ENCODE results near the gene BBC3.
"Not testable (repeated sequence)": the region's sequence is repeated elsewhere in the genome, so short reads cannot be mapped to it uniquely, and the experiment has no call there.

BBC3 gene

DNA sequence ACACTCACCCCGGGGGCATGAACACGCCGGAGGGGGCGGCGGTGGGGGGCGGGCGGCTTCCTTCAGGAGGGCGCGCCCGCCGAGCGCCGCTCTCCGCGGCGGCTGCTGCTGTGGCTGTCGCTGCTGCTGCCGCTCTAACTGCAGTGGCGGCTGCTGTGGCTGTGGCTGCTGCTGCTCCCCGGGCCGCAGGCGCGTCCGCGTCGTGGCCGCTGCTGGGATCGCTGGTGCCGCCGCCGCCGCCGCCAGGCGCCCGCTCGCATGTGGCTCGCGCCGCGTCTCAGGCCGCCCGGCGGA lies at the start of gene BBC3:
BBC3 (minus strand) TSS at position 279 of the 294 bp plus-strand sequence. CDS start 2,768 bp downstream, outside the sequence.
- no peak for DNase-seq

- no peak for DNase-seq
Observed at GRCh38 chr19:47280183-47280797, 49.3 kb upstream of the BBC3 start.

DNA sequence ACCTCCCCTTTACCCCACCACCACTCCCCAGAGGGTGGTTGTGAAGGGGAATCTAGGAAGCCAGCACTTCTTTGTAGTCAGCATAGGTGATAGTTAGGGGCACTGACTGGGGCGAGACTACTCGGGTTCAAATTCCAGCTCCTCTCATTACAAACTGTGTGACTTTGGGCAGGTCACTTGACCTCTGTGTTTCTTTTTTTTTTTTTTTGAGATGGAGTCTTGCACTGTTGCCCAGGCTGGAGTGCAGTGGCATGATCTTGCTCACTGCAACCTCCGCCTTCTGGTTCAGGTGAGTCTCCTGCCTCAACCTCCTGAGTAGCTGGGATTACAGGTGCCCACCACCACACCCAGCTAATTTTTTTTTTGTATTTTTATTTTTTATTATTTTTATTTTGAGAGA lies 45.5 kb upstream of the BBC3 start:
- not testable (repeated sequence) for DNase-seq

GRCh38 chr19:47275791-47276461 lies 44.9 kb upstream of the BBC3 start:
- DNase-seq, result no peak

- peak; percentile 38 for DNase-seq
Observed at GRCh38 chr19:47274891-47275761, 44.1 kb upstream of the BBC3 start.

- DNase-seq, result peak; percentile 94
Observed at GRCh38 chr19:47274071-47274890, 43.3 kb upstream of the BBC3 start, which contains the start of gene INAFM1. INAFM1 (plus strand) TSS chr19:47274885; CDS start chr19:47274920, 35 bp downstream.

DNA sequence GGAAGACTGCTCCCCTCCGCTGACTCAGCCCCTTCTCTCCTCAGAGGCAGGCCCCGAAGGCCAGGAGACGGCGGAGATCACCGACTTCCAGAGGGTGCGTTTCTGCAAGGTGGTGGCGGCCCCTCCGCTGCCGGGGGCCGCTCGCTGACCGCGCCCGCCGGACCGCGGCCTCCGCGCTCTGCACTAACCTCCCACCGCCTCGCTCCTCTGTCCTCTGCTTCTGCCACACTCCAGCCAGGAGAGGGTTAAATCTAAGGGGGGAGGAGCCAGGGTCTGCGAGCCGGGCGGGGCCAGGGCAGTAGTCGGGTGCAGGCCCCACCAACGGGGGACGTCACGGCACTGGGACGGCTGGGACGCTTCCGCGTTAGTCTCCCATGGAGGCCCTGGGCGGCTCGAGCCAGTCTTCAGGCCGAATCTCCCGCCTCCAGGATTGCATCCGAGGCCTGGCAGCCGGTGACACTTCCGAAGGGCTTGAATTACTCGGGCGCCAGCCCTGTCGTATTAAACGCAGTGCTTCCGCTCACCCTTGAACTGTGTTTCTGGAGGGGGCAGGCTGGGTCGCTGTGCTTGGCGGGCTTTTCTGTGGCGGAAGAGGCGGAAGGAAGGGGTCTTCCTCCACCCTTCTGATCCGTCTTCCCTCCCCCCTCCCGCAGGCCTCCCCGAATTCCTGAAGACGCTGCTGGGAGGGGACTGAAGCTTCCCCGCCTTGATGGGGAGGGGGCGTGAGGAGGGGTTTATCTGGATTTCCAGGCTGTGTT lies 42.5 kb upstream of the BBC3 start:
- DNase-seq, result peak; percentile 90

GRCh38 chr19:47272448-47273312 lies 41.7 kb upstream of the BBC3 start:
- peak; percentile 41 for DNase-seq

DNA sequence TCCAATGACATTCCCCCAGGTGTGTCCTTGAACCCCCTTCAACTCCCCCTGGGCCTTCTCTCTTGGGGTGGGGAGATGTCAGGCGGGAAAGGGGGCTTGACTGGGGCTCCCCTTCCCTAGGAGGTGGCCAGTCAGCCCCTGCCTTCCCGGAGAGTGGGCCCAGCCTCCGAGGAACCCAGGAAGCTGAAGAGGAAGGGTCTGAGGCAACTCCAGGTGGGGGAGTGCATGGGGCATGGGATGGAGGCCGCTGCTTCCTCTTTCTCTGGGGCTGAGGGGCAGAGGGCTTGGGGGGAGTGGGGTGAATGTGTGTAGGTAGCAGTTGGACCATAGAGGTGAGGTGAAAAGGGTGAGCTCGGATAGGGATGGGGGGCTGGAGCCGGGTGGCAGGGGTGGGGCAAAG lies 41.0 kb upstream of the BBC3 start:
- DNase-seq, result no peak

DNA sequence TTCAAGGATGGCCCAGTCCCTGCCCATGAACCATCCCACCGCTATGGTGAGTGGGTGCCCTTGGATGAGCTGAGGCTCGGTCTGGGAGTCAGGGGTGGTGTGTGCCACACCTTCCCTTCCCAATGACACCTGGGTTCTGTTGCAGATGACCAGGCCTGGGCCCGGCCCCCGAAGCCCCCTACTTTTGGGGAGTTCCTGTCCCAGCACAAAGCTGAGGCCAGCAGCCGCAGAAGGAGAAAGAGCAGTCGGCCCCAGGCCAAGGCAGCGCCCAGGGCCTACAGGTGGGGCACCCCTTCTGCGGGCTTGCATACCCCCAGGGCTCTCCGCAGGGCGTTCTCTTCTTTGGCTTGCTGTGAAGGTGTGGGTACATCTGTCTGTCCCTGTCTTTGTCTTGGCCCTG lies 39.4 kb upstream of the BBC3 start:
- no peak for DNase-seq

GRCh38 chr19:47269596-47269995 lies 38.6 kb upstream of the BBC3 start:
- DNase-seq, result no peak

DNA sequence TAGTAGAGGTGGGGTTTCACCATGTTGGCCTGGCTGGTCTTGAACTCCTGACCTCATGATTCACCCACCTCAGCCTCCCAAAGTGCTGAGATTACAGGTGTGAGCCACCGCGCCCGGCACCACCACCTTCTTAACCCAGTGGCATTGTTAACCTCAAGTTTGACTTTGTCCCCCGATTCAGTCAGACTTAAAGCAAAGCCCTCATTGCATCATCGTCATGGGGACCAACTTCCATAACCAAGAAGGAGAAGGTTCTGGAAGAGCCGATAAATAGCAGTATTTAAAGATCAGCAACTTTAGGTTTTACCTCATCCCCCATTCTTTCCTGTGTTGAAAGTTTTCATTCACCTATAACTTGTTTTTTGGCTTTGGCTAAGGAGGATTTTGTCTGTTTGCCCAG lies 37.0 kb upstream of the BBC3 start:
- DNase-seq, result no peak

DNA sequence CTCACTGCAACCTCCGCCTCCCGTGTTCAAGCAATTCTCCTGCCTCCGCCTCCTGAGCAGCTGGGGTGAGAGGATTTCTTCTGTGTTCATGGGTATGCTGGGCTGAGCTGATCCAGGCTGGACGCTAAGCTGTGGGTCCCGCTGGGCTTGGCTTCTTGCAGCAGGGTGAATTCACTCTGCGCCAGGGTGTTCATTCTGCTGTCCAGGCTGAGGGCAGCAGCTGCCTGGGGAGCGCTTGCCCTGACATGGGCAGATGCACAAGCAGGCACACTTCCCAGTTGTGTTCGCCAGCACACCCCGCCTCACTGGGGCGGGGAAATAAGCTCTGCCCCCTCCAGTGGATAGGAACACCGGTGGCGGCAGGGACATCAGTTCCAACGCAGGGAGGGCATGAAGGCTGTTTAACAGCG lies 36.4 kb upstream of the BBC3 start:
- no peak for DNase-seq

DNA sequence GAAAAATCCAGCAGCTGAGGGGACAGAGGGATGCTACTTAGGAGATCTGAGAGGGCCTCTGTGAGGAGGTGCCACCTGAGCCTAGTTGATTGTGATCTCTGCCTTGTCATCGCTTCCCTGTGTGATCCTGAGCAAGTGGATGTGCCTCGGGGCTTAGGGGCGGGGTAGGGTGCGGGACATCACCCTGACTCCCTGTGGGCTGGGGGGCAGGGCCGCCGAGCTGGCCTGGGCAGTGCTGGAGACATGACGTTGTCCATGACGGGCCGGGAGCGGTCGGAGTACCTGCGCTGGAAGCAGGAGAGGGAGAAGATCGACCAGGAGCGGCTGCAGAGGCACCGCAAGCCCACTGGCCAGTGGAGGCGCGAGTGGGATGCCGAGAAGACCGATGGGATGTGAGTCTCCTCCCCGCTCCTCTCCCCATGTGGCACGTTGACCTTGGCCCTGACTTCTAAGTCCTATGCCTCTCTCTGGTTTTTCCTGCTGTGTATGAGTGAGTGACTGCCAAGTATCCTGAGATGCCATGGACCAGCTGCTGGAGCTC lies 35.5 kb upstream of the BBC3 start:
- no peak for DNase-seq

GRCh38 chr19:47264629-47265028 lies 33.6 kb upstream of the BBC3 start:
- DNase-seq, result no peak

- DNase-seq, result not testable (repeated sequence)
Observed at GRCh38 chr19:47261946-47262793, 31.2 kb upstream of the BBC3 start.

GRCh38 chr19:47260476-47260875 lies 29.5 kb upstream of the BBC3 start:
- no peak for DNase-seq

DNA sequence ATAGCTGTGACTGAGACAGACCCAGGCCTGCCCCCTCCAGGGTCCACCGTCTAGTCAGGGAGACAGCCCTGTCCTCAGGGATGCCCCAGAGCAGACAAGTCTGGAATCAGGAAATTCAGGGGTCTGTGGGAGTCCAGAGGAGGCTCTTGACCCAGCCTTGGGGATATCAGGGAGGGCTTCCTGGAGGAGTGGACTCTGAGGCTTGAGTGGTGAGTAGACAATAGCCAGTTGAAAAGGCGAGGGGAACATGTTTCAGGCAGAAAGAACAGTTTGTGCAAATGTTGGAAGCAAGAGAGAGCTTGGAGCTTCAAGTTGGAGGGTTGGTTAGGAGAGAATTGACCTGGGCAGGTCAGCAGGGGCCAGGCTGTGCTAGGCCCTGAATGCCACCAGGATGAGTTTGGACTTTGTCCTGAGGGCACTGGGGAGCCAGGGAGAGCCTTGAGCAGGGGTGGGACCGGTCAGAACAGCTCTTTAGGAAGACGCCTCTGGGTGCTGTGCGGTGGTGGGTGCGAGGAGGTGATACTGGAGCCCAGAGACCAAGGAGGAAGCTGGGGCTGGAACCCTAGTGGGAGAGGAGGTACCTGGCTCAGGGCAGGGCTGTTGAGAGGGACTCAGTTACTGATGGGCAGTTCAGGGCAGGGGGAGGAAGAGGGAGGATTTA lies 28.0 kb upstream of the BBC3 start:
- DNase-seq, result no peak

GRCh38 chr19:47258434-47258833 lies 27.4 kb upstream of the BBC3 start:
- no peak for DNase-seq

All from NCI-H146 (cell line).